Measurements from ENCODE around the gene PAEP.

PAEP gene

DNA sequence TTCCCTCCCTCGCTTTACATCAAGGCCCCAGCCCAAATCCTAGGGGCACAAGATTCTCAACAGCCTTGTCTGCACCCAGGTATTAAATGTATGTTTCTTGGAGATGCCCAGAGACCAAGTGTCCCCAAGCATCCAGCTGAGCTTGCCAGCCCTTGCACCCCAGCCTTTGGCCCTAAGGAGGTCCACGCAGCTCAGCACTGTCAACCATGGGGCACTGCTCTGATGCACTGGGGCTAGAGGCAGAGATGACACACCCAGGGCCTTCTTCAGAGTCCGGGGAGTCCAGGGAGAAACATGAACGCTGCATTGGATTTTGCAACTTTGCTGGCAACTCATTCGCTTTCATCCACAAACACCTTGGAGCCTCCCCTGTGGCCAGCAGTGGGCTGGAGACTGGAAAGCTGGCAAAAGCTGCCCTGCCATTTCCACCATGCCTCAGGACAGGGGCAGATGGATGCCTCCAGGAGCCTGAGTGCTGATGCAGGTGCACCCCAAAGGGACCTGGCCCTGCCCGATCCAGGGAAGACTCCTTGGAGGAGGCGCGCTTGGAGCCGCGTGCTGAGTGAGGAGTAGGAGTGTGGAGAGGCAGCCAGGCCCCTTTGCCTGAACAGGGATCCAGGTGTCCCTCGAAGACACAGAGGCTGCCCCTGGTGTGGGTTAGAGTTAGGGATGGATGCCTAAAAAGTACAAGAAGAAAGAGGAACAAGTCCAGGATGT is 19.3 kb downstream of the PAEP start:
- DNase-seq: no peak

GRCh38 chr9:135581636-135582426 is 20.3 kb downstream of the PAEP start:
- DNase-seq: no peak

DNA sequence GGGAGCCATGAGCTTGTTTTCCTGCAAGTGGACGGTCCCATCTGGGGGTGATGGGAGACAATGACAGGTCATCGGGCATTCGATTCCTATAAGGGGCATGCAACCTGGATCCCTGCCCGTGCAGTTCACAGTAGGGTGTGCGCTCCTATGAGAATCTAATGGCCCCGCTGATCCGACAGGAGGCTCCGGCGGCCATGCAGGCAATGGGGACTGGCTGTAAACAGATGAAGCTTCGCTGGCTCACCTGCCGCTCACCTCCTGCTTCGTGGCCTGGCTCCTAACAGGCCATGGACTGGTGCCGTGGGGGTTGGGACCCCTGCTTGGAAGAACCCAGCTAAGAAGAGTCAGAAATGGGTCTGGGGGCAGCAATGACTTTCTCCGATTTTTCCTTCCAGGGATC is 21.0 kb downstream of the PAEP start:
- no peak for DNase-seq

DNA sequence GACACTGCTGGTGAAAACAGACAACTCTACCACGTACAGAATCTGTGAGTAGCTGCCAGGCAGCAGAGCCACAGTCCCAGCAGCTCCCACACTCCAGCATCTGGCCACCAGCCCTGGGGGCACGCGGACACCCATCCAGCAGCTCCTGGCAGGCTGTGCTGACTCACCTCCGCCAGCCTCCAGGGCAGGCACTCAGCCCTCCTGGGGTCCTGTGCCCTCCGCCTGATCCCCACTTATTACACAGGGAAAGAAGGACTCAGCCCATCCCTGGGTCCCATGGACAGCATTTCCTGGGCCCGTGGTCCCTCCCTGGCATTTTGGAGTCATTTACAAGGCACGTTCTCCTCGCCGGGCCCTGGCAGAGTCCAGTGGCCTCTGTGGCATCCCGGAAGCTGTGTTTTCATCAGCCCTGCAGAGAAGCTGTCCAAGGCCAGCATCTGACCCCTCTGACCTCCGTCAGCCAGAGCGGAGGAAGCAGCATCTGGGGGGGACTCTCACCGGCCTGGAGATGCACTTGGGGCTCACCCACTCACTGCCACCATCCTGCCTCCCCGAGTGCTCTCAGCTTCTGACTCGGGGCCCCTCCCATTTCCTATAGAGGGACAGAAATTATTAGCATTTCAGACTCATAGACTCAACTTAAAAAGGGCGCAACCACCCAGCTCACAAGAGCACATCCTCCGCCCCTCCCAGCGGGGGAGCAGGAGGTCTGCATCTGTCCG is 21.6 kb downstream of the PAEP start:
- DNase-seq: no peak

DNA sequence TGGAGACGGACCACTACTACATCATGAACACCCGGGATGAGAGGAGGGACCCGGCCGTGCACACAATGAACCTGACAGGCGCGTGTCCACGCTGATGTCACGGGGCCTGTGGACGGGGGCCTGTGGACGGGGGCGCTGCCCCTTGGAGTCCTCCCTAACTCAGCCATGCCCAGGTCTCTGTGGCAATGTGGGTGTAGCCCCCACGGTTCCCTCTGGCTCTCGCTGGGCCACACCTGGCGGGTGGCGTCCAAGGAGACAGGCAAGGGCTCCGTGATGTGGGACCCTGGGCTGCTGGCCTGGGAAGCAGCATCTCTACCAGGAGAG is 22.1 kb downstream of the PAEP start:
- no peak for DNase-seq

DNA sequence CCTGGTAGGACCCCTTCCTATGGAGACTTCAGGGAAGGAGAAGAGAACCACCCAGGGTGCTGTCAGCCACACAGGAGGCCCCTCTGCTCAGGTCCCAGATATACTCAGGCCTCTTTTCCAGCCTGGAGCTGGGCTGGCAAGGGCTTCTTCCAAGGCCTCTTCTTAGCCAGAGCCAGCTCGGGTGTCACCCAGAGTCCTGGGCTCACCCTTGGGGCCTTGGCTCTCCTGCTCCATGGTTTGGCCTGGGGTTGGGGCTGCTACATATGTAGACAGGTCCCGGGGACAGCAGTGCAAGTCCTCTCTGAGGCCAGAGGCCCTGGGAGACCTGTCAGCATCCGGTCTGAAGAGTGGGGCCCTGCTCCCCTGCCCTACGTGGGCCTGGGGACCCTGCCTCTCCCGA is 22.8 kb downstream of the PAEP start:
- no peak for DNase-seq

- no peak for DNase-seq
Observed at GRCh38 chr9:135584934-135585333, 23.4 kb downstream of the PAEP start.

DNA sequence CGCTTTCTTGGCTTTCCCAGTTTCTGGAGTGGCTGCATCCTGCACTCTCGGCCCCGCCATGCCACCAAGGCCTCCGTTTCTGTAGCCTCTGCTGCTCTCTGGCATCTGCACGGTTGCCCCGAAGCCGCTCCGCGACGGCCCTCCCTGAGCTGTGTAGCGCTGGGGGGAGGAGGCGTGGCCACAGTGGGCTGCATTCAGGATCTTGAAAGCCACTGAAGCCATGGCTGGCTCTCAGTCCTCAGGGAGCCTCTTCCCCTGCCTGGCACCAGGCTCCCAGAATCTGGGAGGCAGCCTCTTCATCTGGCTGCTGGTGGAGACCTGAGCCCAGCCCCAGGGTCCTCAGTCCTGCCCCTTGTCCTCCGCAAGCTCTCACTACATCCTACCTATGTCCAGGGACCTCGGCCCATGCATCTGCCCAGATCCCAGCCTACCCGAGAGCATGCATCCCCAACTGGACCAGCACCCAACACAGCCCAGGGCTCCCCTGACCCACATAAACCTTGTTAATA is 25.1 kb downstream of the PAEP start:
- DNase-seq: no peak

- no peak for DNase-seq
Observed at GRCh38 chr9:135587658-135588057, 26.1 kb downstream of the PAEP start.

- DNase-seq: no peak
Observed at GRCh38 chr9:135588371-135588770, 26.8 kb downstream of the PAEP start.

DNA sequence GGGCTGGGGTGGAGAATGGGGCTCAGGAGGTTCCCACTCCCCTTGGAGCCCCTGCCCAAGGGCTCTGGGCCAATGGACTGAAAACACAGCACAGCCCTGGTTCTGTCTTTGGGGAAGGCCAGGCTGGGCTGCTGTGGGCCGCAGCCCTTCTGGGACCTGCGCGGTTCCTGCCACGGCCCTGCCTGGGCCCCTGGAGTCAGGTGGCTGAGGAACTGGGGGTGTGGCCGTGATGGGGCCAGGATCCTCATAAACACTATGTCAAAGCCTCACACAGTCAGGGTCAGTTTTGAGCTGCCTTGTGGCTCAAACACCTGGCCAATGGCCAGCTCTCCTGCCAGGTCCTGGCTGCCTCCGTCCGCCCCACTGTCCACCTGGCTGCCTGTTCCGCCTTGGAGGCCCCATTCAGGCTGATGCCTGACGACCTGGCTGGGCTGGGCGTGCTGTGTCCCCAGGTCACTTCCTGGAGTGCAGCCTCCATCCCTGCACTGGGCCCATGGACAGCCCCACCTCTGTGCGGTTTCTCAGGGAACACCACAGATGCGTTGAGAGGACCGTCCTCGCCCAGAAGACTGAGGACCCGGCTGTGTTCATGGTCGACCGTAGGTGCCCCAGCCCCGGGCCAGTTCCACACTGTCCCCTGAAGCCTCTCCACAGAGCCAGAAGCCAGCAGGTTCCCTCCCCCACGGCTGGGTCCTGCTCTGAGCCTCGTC is 27.5 kb downstream of the PAEP start:
- no peak for DNase-seq

- no peak for DNase-seq
Observed at GRCh38 chr9:135589596-135590485, 28.3 kb downstream of the PAEP start.

DNA sequence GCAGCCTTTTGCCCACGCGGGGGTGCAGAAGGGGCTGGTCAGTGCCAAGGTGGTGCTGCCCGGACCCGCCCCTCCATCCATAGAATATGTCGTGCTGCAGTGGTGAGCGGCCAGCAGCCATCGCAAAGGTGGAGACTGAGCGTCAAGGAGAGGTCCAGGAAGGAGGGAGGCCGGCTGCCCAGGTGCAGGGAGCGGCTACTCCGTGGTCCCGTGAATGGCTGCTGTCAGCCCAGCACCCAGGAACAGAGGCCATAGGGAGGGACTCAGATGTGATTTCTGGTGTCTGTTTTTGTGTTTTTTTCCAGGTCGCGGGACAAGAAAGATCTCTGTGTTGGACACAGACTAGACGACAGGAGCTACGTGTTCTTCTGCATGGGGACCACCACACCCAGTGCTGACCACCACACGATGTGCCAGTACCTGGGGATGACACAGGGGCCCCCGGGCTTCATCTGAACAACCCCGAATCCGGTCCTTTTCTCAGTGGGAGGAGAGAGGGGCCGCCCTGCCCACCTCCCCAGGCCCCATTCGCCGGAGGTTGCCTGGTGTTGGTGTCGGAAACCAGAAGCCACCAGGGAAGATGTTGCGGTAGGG is 29.0 kb downstream of the PAEP start:
- no peak for DNase-seq

DNA sequence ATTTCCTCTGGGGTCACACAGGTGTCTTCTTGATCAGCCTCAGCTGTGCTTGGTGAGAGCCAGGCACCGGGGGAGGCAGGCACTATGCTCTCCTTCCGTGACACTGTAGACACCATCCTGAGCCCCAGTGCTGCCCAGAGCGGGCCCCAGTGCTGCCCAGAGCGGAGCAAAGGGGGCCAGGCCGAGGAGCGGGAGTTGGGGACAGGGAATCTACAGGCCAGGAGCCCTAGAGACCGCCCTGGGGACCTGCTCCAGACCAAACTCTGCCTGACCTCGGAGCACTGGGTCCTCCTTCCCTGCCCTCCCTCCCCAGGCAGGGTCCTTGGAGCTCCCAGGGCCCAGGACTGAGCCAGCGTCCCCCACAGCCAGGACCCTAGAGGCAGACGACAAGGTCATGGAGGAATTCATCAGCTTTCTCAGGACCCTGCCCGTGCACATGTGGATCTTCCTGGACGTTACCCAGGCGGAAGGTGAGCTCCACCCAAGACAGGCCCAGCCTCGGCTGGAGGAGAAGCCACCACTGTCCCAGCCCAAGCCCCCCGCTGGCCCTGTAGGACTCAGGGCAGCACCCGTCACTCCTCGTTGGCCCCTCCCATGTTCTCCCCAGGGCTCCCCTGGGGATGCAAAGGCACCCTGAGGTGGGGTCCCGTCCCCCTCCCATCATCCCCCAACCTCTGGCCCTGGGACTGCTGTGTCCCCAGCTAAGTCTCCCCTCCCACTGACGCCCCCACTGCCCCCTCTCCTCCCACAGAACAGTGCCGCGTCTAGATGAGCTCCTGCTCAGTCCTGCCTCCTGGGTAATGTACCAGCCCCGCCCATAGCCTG is 30.2 kb downstream of the PAEP start:
- DNase-seq: no peak

- no peak for DNase-seq
Observed at GRCh38 chr9:135592331-135592590, 30.7 kb downstream of the PAEP start.

GRCh38 chr9:135592625-135593024 is 31.1 kb downstream of the PAEP start:
- no peak for DNase-seq

GRCh38 chr9:135596211-135596610 is 34.7 kb downstream of the PAEP start:
- DNase-seq: no peak

GRCh38 chr9:135600296-135600817 is 38.8 kb downstream of the PAEP start:
- DNase-seq: no peak

- DNase-seq: no peak
Observed at GRCh38 chr9:135601988-135602387, 40.4 kb downstream of the PAEP start.

DNA sequence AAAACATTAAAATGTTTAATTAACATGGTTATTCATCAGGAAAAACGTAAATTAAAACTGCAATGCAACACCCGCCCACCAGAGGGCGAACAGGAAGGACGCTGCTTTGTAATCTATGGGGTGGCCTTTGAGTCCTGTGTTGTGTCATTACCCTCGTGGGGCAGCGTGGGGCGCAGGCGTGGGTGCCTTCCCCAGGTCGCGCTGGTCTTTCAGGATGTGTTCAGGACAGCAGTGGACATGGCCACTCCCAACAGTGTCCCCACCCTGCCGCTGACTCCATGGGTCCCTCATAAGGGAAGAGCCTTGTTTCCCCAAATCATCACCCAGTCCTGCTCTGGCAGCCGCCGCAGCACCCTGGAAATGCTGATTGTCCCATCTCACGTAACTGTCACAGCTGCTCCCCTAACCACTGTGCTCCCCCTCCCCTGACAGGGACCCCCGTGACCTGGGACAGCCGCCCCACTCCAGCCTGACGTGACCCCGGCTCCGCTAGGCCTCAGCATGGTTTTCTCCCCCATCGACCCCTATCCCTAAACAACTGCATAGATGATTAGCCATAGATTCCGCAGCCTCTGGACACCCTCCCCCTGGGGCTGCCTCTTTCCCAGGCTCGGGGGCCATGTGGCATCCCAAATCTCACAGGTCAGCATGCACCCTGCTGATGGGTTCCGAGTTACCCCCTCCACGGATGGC is 41.4 kb downstream of the PAEP start:
- DNase-seq: peak; percentile 58
